ENCODE data around the gene MFSD8. TPM values are rescaled to one million over a fixed set of nuclear protein-coding genes. Genes with fewer than 3 reads are reported as not detected.
"Not testable (repeated sequence)": the region's sequence is repeated elsewhere in the genome, so short reads cannot be mapped to it uniquely, and the experiment has no call there.

The MFSD8 gene, protein sequence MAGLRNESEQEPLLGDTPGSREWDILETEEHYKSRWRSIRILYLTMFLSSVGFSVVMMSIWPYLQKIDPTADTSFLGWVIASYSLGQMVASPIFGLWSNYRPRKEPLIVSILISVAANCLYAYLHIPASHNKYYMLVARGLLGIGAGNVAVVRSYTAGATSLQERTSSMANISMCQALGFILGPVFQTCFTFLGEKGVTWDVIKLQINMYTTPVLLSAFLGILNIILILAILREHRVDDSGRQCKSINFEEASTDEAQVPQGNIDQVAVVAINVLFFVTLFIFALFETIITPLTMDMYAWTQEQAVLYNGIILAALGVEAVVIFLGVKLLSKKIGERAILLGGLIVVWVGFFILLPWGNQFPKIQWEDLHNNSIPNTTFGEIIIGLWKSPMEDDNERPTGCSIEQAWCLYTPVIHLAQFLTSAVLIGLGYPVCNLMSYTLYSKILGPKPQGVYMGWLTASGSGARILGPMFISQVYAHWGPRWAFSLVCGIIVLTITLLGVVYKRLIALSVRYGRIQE
- polyA plus RNA-seq (2013, experiment 1 of 2; ENCODE audit: insufficient read length): 12.0 TPM
- 11.0 TPM for polyA plus RNA-seq (2013, experiment 2 of 2; ENCODE audit: insufficient read length)

- DNase-seq: peak; percentile 99
Observed at GRCh38 chr4:127965062-127965802, at the start of gene MFSD8, which contains the start of gene ABHD18. MFSD8 (minus strand) TSS chr4:127965173; CDS start chr4:127965133, 40 bp downstream. ABHD18 (plus strand) TSS chr4:127965406; CDS start chr4:127982956, 17,550 bp downstream.

GRCh38 chr4:128009428-128009827 is 44.5 kb upstream of the MFSD8 start:
- DNase-seq: no peak

- DNase-seq: peak; percentile 10
Observed at GRCh38 chr4:128006592-128006991, 41.6 kb upstream of the MFSD8 start.

GRCh38 chr4:127997534-127998388 is 32.8 kb upstream of the MFSD8 start:
- peak; percentile 19 for DNase-seq

- not testable (repeated sequence) for DNase-seq
Observed at GRCh38 chr4:127996521-127996920, 31.5 kb upstream of the MFSD8 start.

GRCh38 chr4:127995776-127996175 is 30.8 kb upstream of the MFSD8 start:
- DNase-seq: no peak

DNA sequence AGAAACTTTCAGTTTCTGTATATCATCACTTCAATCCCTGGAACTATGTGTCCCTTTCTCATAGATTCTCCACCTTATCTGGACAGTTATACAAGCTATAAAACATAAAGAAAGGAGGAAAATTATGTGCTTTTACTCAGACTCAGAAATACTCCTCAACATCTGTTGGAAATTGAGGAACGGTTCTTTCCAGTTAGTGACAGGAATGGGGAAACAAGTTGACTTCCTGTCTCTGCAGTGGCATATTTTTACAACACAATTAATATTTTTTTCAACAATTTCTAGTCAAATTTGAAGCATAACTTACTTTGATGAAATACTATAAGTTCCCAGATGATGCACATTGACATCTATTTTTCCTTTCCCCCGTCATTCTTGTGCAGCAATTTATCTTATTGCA is 28.2 kb upstream of the MFSD8 start:
- DNase-seq: no peak

- DNase-seq: no peak
Observed at GRCh38 chr4:127988638-127989037, 23.7 kb upstream of the MFSD8 start.

DNA sequence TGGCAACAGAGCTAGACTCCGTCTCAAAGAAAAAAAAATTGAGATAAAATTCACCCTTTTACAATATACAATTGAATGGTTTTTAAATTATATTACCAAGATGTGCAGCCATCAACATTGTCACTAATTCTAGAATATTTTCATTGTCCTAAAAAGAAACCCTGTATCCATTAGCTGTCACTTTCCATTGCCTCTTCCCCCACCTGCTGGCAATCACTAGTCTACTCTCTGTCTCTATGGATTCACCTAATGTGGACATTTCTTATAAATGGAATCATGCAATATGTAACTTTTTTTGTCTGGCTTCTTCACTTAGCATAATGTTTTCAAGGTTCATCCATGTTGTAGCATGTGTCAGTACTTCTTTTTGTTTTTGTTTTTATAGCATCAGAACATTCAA is 21.0 kb upstream of the MFSD8 start:
- no peak for DNase-seq

GRCh38 chr4:127982445-127982844 is 17.5 kb upstream of the MFSD8 start:
- DNase-seq: no peak

DNA sequence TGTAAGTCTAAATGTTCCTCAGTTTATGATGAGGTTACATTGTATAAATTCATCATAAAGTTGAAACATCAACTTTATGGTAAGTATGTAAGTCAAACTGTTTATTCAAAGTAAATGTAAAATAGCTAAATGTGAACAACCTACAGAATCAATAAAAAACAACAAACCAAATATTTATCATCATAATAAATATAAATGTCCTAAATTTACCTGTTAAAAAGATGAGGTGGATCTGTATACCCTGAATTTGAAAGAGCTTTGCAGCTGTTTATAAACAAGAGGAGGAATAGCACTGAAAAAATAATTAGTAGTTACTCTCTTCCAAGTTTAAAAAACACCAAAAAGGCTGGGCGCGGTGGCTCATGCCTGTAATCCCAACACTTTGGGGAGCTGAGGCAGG is 14.0 kb upstream of the MFSD8 start:
- DNase-seq: no peak

- peak; percentile 2 for DNase-seq
Observed at GRCh38 chr4:127975121-127975770, 10.3 kb upstream of the MFSD8 start.

- not testable (repeated sequence) for DNase-seq
Observed at GRCh38 chr4:127970925-127971324, 6.0 kb upstream of the MFSD8 start.

DNA sequence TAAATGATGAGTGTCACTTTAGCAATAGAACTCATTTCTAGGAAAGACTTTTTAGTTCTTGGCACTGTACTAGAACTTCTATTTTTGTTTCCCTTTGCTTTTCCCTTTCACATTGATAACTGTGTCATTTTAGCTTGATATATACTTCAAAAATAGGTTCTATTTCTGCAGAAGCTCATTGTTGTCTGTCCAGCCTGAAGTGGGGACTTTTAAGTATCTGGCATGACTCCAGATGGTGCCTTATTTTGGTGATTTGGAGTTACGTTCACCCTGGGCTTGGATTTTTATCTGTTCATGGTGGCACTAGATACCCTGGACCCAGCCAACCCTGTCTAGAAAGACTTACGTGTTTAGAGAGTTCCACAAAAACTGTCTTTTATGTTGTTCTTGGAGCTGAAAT is 3.6 kb upstream of the MFSD8 start:
- no peak for DNase-seq

DNA sequence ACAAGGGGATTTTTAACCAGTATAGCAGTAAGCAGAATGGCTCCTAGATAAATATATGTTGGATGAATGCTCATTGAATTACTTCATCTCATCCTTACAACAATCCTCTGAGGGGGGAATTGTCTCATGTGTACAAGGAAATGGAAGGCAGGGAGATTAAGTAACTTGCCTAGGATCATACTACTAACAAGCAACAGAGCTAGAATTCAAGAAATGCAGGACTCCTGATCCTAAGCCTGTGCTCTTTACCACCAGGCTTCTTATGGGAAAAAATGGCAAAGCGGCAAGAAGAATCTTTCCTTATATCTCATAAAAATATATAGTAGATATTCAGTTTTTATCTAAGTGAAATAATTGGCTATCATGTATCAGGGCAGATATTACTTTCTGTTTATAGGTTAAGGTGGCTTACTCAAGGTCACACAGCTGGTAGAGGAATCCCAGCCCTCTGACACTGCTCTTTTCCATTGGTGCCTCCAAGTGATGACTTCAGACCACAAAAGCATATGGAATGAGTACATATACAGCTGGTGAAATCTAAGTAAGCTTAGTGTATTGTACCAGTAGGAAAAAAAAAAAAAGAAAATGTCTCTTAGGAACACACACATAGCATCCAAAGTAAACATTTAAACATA is 2.3 kb upstream of the MFSD8 start:
- peak; percentile 17 for DNase-seq

DNA sequence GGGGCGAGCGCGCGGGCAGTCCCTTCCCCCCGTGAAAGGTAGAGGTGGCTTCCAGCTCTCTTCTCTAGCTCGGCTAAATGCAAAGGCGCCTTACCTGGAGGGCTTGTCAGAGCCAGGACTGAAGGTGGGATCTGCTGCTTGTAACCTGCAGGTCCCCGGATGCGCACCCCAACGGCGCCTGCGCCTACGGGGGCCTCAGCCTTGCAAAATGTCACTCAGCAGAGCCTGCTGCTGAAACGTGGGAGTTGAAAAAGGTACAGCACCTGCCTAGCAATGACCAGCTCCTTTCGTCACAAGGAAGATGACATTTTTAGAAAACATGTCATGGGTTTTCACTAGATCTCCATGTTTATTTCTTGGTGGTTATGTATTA is 816 bp upstream of the MFSD8 start:
- DNase-seq: peak; percentile 14

GRCh38 chr4:127964426-127965061 is 429 bp downstream of the MFSD8 start:
- not testable (repeated sequence) for DNase-seq

DNA sequence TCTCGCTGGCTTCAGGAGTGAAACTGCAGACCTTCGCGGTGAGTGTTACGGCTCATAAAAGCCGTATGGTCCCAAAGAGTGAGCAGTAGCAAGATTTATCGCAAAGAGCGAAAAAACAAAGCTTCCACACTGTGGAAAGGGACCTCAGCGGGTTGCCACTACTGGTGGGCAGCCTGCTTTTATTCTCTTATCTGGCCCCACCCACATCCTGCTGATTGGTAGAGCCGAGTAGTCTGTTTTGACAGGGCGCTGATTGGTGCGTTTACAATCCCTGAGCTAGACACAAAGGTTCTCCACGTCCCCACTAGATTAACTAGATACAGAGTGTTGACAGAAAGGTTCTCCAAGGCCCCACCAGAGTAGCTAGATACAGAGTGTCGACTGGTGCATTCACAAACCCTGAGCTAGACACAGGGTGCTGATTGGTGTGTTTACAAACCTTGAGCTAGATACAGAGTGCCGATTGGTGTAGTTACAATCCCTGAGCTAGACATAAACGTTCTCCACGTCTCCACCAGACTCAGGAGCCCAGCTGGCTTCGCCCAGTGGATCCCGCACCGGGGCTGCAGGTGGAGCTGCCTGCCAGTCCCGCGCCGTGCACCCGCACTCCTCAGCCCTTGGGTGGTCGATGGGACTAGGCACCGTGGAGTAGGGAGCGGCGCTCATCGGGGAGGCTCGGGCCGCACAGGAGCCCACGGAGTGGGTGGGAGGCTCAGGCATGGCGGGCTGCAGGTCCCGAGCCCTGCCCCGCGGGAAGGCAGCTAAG is 1.2 kb downstream of the MFSD8 start:
- DNase-seq: not testable (repeated sequence)

DNA sequence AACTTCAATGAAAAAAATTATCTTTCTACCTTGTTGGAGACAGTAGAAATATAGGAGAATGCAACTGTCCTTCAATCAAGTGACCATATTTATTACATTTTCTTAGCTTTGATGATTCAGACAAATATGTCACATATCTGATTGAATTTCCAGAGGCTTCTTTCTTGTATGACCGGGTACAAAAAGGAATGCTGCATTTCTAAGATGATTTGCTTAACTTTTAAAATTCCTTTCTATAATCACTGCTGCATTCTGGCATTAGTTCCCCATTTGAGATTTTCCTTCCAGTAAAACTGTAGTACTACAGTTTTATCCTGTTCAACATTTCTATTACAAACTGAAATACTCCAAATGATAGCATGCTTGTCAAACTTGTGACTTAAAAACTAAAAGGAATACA is 5.2 kb downstream of the MFSD8 start:
- no peak for DNase-seq

DNA sequence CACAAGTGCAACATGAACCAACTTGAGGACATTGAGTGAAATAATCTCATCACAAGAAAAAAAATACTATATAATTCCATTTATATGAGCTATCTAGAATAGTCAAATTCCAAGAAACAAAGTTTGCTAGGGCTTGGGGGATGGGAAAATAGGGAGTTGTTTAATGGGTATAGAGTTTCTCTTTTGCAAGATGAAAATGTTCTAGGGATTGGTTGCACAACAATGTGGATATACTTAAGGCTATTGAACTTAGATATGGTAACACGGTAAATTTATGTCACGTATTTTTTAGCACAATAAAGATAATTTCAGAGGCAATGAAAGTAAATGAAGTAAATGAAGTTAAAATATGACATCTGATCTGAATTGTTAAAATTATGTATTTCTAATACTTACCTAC is 7.9 kb downstream of the MFSD8 start:
- no peak for DNase-seq
